Mammary epithelial cell (primary cell): ENCODE measurements around the gene CAPS2.

ENCODE experiments used
- CTCF ChIP-seq, 2 donors: IDR thresholded peaks in 1 of 2; conservative IDR thresholded peaks in 1 of 2; 2 replicates each; pipeline ENCODE4 v1.5.1; 2011 to 2012; ENCODE audit warnings: inconsistent platforms in 2 of 2, low read length in 2 of 2, mild to moderate bottlenecking in 2 of 2, control low read depth in 1 of 2, low read depth in 1 of 2; ENCODE audit not compliant: insufficient read depth in 1 of 2; ENCODE audit errors: extremely low read depth in 1 of 2
- EZH2 ChIP-seq: IDR thresholded peaks from 2 replicates; pipeline ENCODE4 v1.6.1; 2012; ENCODE audit warnings: low read length, inconsistent platforms, borderline replicate concordance

- TF ChIP-seq CTCF (conservative IDR thresholded peaks at IDR 0.05 in 1 of 2, IDR thresholded peaks at IDR 0.05 in 1 of 2; ENCODE audit: extremely low read depth in 1 of 2, insufficient read depth in 1 of 2, low read depth in 1 of 2, low read length in 2 of 2) (no peak), EZH2 (no peak)
Observed at GRCh38 chr12:75354011-75354410, 23.9 kb upstream of the CAPS2 start.
